RPMI8226 (cell line): ENCODE measurements around the gene SGIP1.
"Not testable (repeated sequence)": the region's sequence is repeated elsewhere in the genome, so short reads cannot be mapped to it uniquely, and the experiment has no call there.

Experiments
- DNase-seq: peaks from one replicate; pipeline ENCODE4 v3.0.0-alpha.2; 2015

SGIP1 gene

GRCh38 chr1:66686406-66686805 lies 152.5 kb downstream of the SGIP1 start:
- no peak for DNase-seq

DNA sequence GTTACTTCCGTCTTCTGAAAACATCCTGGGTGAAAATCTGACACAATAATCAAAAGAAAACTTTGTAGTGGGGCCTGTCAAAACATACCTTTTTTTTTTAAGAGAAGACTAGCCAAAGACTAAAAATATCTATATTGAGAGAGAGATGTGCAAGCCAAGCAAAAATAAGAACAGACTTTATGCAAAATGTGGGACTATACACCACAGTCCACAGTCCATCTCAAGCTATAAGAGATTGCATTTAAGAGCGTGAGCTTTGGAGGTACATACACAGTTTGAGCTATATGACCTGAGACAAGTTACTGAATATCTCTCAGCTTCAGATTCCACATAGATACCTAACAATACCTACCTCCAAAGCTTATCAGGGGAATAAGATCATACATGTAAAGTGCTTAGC lies 153.4 kb downstream of the SGIP1 start:
- no peak for DNase-seq

DNA sequence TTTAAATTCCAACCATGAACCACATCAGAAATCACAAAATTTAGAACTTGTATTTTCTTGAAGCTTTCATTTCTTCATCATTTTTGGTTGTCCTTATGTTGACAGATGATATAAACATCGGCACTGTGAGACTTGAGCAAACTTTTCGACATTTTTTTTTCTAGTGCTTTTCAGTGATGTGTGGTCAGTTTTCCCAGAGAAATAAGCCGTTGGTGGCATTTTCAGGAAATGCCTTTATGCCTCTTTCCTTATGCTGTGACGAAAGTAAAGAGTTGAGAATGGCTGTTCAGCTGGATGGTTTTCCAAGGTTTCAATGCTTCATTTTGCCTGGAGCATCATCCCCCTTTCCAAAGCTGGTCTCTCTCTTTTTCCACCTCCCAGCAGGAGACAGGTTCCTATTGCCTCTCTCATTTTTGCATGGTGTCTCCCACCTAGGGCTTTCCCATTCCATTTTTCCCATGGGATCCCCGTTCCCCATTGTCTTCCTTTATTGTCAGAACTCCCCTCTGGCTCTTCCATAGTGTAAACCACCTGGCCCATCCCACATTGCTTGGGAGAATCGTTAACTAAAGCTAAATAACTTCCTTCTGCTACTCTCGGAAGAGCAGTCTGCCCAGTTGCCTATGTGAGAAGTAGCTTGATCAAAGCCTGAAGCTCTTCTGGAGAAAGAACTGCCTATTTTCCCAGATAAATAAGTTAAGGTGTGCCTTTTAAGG lies 156.9 kb downstream of the SGIP1 start:
- DNase-seq: no peak

DNA sequence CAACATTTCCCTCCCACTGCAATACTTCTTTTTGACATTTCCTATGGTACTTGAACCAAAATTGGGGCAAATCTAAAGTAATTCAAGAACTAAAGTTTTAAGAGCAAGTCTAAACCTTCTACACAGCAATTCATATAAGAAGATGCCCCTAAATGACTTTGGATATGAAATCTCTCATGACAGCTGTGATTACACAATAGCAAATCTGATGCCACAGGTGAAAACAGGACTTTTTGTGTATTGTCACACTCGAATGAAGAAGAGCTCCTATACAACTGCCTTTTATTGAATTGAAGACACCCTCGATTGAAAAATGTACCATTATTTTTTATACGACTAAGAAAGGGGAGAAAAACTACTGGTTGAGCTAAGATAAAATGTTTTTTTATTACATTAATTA lies 158.7 kb downstream of the SGIP1 start:
- no peak for DNase-seq

DNA sequence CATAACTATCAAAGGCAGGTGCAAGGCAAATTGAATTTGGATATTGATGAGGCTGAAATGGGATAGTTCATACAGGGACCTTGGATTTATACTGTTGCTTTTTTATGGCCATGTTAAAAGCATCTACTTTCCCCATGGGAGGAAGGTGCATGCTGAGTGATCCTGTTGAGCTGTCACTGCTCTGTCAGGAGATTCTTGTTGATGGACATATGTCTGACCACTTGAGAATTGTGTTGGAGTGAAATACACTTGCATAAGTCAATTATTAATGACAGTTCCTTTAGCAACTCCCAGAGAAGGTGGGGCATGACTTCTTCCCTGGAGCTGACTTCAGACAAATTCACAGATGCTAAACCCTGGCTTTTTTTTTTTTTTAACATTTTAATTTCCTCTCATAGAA lies 159.9 kb downstream of the SGIP1 start:
- no peak for DNase-seq

- no peak for DNase-seq
These were observed 161.2 kb downstream of the SGIP1 start for GRCh38 chr1:66695116-66695515.

DNA sequence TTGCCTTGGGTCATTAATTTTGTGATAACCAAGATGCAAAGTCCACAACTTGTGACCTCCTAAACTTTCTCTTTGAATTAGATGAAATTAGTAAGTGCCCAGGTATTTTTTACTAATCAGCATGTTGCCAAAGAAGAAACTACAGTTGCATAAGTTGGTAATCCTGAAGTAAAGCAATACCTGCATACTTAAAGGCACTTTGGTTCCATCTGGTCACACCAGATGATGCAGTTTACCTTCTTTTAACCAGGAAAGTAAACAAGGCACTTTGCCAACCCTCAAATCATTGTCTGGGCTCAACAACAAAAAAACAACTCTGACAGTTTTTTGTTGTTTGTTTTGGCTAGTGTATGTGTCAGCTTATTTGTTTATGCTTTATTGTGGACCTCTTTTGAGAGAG lies 162.8 kb downstream of the SGIP1 start:
- DNase-seq: peak; percentile 3

DNA sequence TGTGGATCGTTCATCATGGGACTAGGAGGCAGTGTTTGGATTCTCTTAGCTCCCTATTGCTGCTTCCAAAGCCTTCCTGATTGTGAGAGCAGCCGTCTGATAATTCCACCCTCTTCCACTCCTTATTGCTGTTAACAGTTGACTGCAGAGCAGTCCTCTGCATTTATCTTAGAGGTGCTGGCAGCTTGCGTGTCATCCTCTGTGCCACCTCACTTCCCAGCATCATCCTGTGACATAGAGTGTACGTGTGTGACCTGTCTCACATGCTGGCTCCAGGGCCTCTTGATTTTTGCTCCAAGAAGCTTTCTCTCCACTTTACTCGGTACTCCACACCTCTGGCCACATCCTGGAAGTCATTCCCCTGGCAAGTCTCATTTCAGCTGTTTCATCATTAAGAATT lies 165.3 kb downstream of the SGIP1 start:
- DNase-seq: no peak

- no peak for DNase-seq
These were observed 170.4 kb downstream of the SGIP1 start for GRCh38 chr1:66704177-66704875.

DNA sequence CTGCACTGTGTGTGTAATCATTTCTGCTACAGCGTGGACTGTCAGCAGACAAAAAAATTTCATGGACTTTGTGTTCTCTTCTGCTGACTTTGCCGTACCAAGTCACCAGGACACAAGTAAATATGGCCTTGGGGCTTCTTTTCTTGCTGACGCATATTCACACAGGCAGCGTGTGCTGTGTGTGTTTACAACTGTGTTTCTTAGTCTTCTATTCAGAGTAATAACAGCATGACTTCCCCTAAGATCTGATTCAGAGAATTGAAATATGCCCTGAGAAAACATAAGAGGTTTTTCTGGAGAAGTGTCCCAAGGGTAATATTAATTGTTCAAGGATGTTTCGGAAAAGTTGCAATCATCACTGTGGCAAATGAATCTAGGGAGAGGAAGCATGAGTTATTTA lies 171.2 kb downstream of the SGIP1 start:
- no peak for DNase-seq

GRCh38 chr1:66711420-66711819 lies 177.5 kb downstream of the SGIP1 start:
- DNase-seq: no peak

DNA sequence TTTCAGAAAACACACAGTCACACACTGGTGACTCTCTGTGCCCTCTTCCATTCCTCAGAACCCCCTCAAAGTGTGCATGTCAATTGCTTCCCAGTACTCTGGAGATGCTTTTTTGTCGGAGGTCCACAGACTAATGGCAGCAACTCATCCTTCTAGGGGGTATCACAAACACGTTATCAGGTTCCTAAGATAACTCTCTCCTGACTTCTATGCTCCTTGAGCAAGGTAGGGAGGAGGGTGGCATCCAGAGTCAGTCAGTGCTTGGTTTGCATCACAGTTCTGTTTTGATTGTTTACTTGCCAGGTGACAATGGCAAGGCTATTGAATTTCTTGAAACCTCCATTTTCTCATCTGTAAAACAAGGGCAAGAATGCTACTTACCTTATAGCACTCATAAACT lies 178.9 kb downstream of the SGIP1 start:
- no peak for DNase-seq

DNA sequence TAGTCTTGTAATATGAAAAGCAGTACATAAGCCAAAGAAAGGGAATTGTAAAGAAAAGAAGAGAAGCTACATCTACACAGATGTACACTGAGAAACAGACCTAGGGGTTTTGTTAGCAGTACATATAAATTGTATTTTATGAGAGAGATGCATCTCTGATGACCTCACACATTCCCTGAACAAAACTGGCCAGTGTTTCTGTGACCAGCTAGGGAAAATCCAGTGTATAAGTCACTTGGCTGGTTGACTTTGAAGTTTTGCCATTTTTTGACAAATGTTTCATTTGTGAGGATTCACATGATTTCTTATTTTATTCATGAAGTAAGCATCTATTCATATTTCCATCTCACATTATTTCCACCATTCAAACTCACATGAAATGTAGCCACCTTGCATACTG lies 190.0 kb downstream of the SGIP1 start:
- no peak for DNase-seq

DNA sequence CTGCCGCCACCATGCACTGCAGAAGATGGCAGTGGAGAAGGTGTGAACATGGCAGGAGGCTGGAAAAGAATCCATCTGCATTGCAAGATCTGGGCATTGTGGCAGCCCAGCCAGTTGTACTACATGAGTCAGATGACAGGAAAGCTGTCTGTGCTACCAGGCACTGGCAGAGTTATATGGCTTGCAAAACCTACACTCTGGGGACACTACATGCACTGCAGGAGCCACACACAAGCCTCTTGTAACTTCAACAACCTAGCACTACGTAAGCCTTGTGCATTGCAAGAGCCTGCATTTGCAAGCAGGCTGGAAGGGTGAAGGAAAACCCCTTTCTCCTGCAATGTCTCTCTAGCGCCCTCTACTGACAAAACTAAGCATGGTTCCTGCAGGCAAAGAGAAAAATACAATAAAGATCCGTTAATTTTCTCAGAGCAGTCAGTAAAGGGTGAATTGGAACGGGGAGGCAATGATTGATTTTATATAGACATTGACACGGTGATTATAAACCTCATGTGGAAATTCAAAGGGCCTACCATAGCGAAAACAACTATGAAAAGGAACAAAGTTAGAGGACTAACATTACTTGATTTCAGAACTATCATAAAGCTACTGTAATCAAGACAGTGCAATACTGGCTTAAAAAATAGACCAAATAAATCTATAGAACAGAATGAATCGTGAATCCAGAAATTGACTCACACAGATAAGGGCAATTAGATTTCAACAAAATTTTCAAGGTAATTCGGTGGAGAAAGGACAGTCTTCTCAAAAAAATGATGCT lies 192.1 kb downstream of the SGIP1 start:
- peak; percentile 74 for DNase-seq

DNA sequence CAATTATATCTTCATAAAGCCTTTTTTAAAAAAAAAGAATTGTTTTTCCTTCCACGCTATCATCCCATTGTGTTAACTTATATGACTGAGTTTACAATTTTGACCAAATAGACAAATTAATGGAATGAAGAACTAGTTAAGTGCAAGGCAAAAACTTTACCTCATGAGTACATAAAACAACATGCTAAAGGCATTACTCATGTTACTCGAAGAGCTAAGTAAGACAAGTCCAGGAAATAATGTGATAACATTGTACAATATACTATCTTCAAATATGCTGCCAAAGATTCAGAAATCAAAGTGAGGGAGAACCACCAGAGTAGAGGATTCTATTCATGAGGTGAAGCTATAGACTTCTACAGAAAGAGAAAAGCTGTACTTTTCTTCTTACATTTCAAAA lies 194.1 kb downstream of the SGIP1 start:
- no peak for DNase-seq

DNA sequence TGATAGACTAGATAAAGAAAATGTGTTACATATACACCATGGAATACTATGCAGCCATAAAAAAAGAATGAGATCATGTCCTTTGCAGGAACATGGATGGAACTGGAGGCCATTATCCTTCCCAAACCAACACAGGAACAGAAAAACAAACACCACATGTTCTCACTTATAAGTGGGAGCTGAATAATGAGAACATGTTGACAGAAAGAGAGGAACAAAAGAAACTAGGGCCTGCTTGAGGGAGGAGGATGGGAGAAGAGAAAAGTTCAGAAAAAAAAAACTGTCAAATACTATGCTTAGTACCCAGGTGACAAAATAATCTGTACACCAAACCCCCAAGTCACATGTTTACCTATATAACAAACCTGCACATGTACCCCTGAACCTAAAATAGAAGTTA lies 194.8 kb downstream of the SGIP1 start:
- not testable (repeated sequence) for DNase-seq

GRCh38 chr1:66729119-66729518 lies 195.2 kb downstream of the SGIP1 start:
- no peak for DNase-seq

GRCh38 chr1:66729523-66729922 lies 195.6 kb downstream of the SGIP1 start:
- DNase-seq: no peak

- no peak for DNase-seq
These were observed 196.5 kb downstream of the SGIP1 start for GRCh38 chr1:66730462-66730861.

- no peak for DNase-seq
These were observed 197.4 kb downstream of the SGIP1 start for GRCh38 chr1:66731170-66731865.

- DNase-seq: peak; percentile 73
These were observed 198.6 kb downstream of the SGIP1 start for GRCh38 chr1:66732407-66733166.

- peak; percentile 19 for DNase-seq
These were observed 199.5 kb downstream of the SGIP1 start for GRCh38 chr1:66733348-66734017.
